HCT116 (cell line): ENCODE results near the gene SLC35B2. TPM values are rescaled to one million over a fixed set of nuclear protein-coding genes. Genes with fewer than 3 reads are reported as not detected.

Experiments
- ATAC-seq: fragments of 200-7000 bp; cut with Tn5 transposase; 2 replicates; pipeline ENCODE4 v1.9.1; 2020; ENCODE audit warnings: mild to moderate bottlenecking, moderate library complexity
- BruUV-seq: library from RNA; stranded (reverse); fragments of 400-500 nt; replicated peaks from 2 replicates; lab custom pipeline; 2021; lab: Mats Ljungman, UMichigan
- CTCF ChIA-PET: fragments of 300-600 bp; sonication (Branson Sonifier 250); formaldehyde crosslinking; loops from one replicate; lab custom pipeline; 2021; ENCODE audit warnings: antibody characterized with exemption; lab: Charles Lee
- POLR2A ChIA-PET: fragments of 300-600, 350-600 bp; sonication (Branson Sonifier 250); formaldehyde crosslinking; loops from one replicate; lab custom pipeline; 2021; ENCODE audit warnings: antibody characterized with exemption; lab: Charles Lee
- RAD21 ChIA-PET, 2 experiments: fragments of 300-600 bp; sonication (Branson Sonifier 250); formaldehyde crosslinking; loops; one replicate each; lab custom pipeline; 2023; ENCODE audit warnings: low total read pairs in 2 of 2; ENCODE audit not compliant: uncharacterized antibody in 2 of 2, unreplicated experiment in 2 of 2, low non-redundant PET in 1 of 2; lab: Charles Lee
- DNase-seq: peaks from one replicate; pipeline ENCODE4 v3.0.0-alpha.2; 2010; ENCODE audit warnings: low read depth, low spot score
- H2AFZ ChIP-seq: fragments of 200-600 bp; shearing (Covaris generic), sonication (generic); 2 replicates; pipeline ENCODE4 v1.6.1; 2017; ENCODE audit warnings: low read depth, mixed run types, mixed read lengths, antibody characterized with exemption, low read length; ENCODE audit not compliant: poor library complexity, severe bottlenecking
- H3K27ac ChIP-seq: 2 replicates; pipeline ENCODE4 v1.5.1; 2012; ENCODE audit warnings: low read depth, low read length
- H3K27me3 ChIP-seq: fragments of 200-600 bp; sonication (generic); 2 replicates; pipeline ENCODE4 v1.6.1; 2016; ENCODE audit warnings: mixed run types, low read length, mixed read lengths; ENCODE audit not compliant: insufficient read depth
- H3K36me3 ChIP-seq, 2 experiments: fragments of 200-500 bp in 1 of 2; fragments of 200-600 bp in 1 of 2; sonication (Bioruptor generic) in 1 of 2; sonication (generic) in 1 of 2; 2 replicates each; pipeline versions ENCODE4 v1.5.1 to v1.6.1; 2014 to 2016; ENCODE audit warnings: low read length in 2 of 2, inconsistent platforms in 1 of 2, mixed read lengths in 1 of 2, mixed run types in 1 of 2; ENCODE audit not compliant: insufficient read depth in 2 of 2, control insufficient read depth in 1 of 2
- H3K4me1 ChIP-seq, 2 experiments: fragments of 200-600 bp in 1 of 2; sonication (generic) in 1 of 2; 2 replicates each; pipeline versions ENCODE4 v1.5.1 to v1.6.1; 2012 to 2017; ENCODE audit warnings: low read length in 2 of 2, inconsistent platforms in 1 of 2, mild to moderate bottlenecking in 1 of 2, mixed read lengths in 1 of 2, mixed run types in 1 of 2, moderate library complexity in 1 of 2; ENCODE audit not compliant: insufficient read depth in 2 of 2, control insufficient read depth in 1 of 2
- H3K4me2 ChIP-seq: fragments of 200-600 bp; sonication (generic); 2 replicates; pipeline ENCODE4 v1.6.1; 2017; ENCODE audit warnings: mixed run types, low read length, mixed read lengths
- H3K4me3 ChIP-seq, 2 experiments: fragments of 200-600 bp in 1 of 2; sonication (generic) in 1 of 2; replicated peaks in 1 of 2; 2 replicates each; pipeline ENCODE4 v1.5.1; 2011 to 2016; ENCODE audit warnings: low read length in 2 of 2, control low read depth in 1 of 2, low read depth in 1 of 2, mild to moderate bottlenecking in 1 of 2, mixed read lengths in 1 of 2, mixed run types in 1 of 2
- H3K79me2 ChIP-seq: fragments of 200-600 bp; sonication (generic); 2 replicates; pipeline ENCODE4 v1.6.1; 2017; ENCODE audit warnings: mild to moderate bottlenecking, mixed run types, low read length, moderate library complexity, mixed read lengths; ENCODE audit not compliant: insufficient read depth
- H3K9ac ChIP-seq: fragments of 200-600 bp; sonication (generic); 2 replicates; pipeline ENCODE4 v1.6.1; 2016; ENCODE audit warnings: low read length, mixed read lengths
- H3K9me2 ChIP-seq: fragments of 200-600 bp; sonication (generic), shearing (Covaris generic); 2 replicates; pipeline ENCODE4 v1.6.1; 2017; ENCODE audit warnings: mixed run types, mild to moderate bottlenecking, moderate library complexity; ENCODE audit not compliant: insufficient read depth
- H3K9me3 ChIP-seq, 2 experiments: fragments of 200-500 bp in 1 of 2; fragments of 200-600 bp in 1 of 2; sonication (Bioruptor generic) in 1 of 2; sonication (generic) in 1 of 2; 2 replicates each; pipeline ENCODE4 v1.6.1; 2014 to 2017; ENCODE audit warnings: low read length in 2 of 2, mixed read lengths in 2 of 2, inconsistent platforms in 1 of 2, low read depth in 1 of 2, mild to moderate bottlenecking in 1 of 2, mixed run types in 1 of 2, moderate library complexity in 1 of 2; ENCODE audit not compliant: control insufficient read depth in 1 of 2, insufficient read depth in 1 of 2
- H4K20me1 ChIP-seq: fragments of 200-600 bp; sonication (generic), shearing (Covaris generic); 2 replicates; pipeline ENCODE4 v1.6.1; 2017; ENCODE audit warnings: mixed run types, mild to moderate bottlenecking, moderate library complexity; ENCODE audit not compliant: insufficient read depth
- ATF3 ChIP-seq: IDR thresholded peaks from 2 replicates; pipeline ENCODE4 v1.6.1; 2012
- CBX3 ChIP-seq: IDR thresholded peaks from 2 replicates; pipeline ENCODE4 v1.6.1; 2012; ENCODE audit warnings: low read depth
- EGR1 ChIP-seq: IDR thresholded peaks from 2 replicates; pipeline ENCODE4 v1.6.1; 2012; ENCODE audit warnings: low read depth
- EZH2phosphoT487 ChIP-seq: fragments of 200-600 bp; IDR thresholded peaks from 2 replicates; pipeline ENCODE4 v1.6.1; 2018; ENCODE audit warnings: antibody characterized with exemption, borderline replicate concordance
- MAX ChIP-seq: IDR thresholded peaks from 2 replicates; pipeline ENCODE4 v1.6.1; 2012
- YY1 ChIP-seq: IDR thresholded peaks from 2 replicates; pipeline ENCODE4 v1.6.1; 2011; ENCODE audit warnings: low read length, low read depth, moderate library complexity, mild to moderate bottlenecking; ENCODE audit not compliant: insufficient replicate concordance; ENCODE audit errors: extremely low read depth
- intact Hi-C: fragments of 100-400 bp; cut with micrococcal nuclease; formaldehyde crosslinking; loops from 2 replicates; pipeline ENCODE4 v1.10.0; 2022
- total RNA-seq: library from RNA; stranded (reverse); gene quantifications from one replicate; pipeline ENCODE4 v1.2.1, GENCODE V29; 2021; ENCODE audit not compliant: unreplicated experiment

The SLC35B2 gene
- total RNA-seq, 1 experiment from 2014 or later = 50.5 TPM

DNA sequence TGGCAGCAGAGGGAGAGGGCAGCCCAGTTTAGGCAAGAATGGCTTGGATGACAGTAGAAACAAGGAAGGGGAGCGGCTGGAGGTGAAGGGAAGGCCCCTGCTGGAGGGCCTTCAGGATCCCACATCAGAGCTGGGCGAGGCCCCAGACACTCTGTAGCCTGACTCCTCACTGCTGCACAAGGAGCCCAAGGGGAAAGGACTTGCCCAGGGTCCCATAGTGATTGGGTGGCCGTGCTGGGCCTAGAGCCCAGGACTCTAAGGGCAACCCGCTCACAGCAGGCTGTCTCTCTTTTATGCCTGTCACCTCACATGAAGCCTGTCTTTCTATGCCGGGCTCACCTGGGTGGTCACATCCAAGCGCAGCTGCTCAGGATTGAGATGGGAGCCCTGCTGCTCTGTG lies 46.5 kb upstream of the SLC35B2 start:
- no peak for ATAC-seq

DNA sequence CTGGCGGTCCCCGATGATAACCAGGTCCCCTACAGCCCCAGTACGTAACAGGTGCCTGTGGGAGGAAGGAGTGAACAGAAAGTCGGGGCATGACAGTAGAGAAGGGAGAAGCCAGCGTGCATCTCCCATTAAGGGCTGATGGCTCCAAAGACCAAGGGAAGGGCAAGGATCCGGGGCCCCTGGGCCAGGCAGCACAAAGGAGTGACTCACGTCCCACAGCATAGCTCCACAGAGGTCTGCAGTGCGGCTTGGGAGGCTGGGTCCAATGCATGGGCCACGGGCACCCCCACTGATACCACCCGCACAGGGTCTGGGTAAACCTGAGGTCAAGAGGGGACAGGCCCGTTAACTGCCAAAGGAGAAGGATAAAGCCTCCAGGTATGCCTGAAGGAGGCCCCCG lies 45.5 kb upstream of the SLC35B2 start:
- H3K4me3 ChIP-seq = no peak overlapping the region
- TF ChIP-seq ATF3 (no peak), EGR1 (no peak), YY1 (no peak), CBX3 (no peak)
- CTCF ChIA-PET = interaction anchor here (1.0 to 1.2 kb wide), 2 partner anchors 10 to 79 kb away, joined by 3 to 4 read pairs; partner anchors contain the start of gene AARS2

More for the DNA sequence above, 46.5 kb upstream of the SLC35B2 start:
- H3K4me3 ChIP-seq = no peak overlapping the region
- H3K79me2 ChIP-seq = no peaks in the 10 kb centered on the region
- peaks cover 28 to 54% of the 10 kb centered on the region in 2 experiments for H3K36me3 ChIP-seq
- no peak overlapping the region for H2AFZ ChIP-seq
- no peaks in the 10 kb centered on the region for H3K9me2 ChIP-seq
- no peak for TF ChIP-seq MAX
- TF ChIP-seq EZH2phosphoT487 = no peak
- TF ChIP-seq, all 23 proteins: peak for 0
- BruUV-seq = no TSS peak
- Histone ChIP-seq H3K9me3 (no peaks in the 10 kb centered on the region), H3K27me3 (no peaks in the 10 kb centered on the region), H3K4me2 (no peak overlapping the region), H3K9ac (no peak overlapping the region), H3K4me1 (no peaks in the 10 kb centered on the region), H4K20me1 (no peaks in the 10 kb centered on the region), H3K27ac (no peak overlapping the region)
- intact Hi-C loops = loop anchor here (1.0 kb wide), 1 partner anchor 36 kb away; no protein-coding TSS in a partner anchor
- ChIA-PET CTCF (interaction anchor here (1.0 kb wide), 1 partner anchor 9 kb away, joined by 4 read pairs; the partner anchor contains the start of gene AARS2), RAD21 (no interaction called here), POLR2A (no interaction called here)
- no peak for DNase-seq

More for the DNA sequence above, 45.5 kb upstream of the SLC35B2 start:
- Histone ChIP-seq H4K20me1 (no peaks in the 10 kb centered on the region), H3K9me3 (no peaks in the 10 kb centered on the region), H3K4me2 (no peak overlapping the region), H3K9ac (no peak overlapping the region), H3K79me2 (no peaks in the 10 kb centered on the region), H3K36me3 (peaks cover 25 to 53% of the 10 kb centered on the region in 2 experiments), H3K4me1 (no peaks in the 10 kb centered on the region), H3K27me3 (no peaks in the 10 kb centered on the region), H3K27ac (no peak overlapping the region), H2AFZ (no peak overlapping the region), H3K9me2 (no peaks in the 10 kb centered on the region)
- intact Hi-C loops = no loop called here
- BruUV-seq = no TSS peak
- no peak for ATAC-seq
- ChIA-PET POLR2A (no interaction called here), RAD21 (no interaction called here)
- no peak for DNase-seq
